ENCODE data around the gene DIP2C. TPM values are rescaled to one million over a fixed set of nuclear protein-coding genes. Genes with fewer than 3 reads are reported as not detected.

DIP2C gene
- polyA plus RNA-seq, 1 of the 3 experiments (the other 2 are of a cell fraction), result 8.7 TPM

- H3K9me2 ChIP-seq, result no peaks in the 10 kb centered on the region
- no peaks in the 10 kb centered on the region for H3K36me3 ChIP-seq (replicated peaks in 1 of 2; ENCODE audit: control insufficient read depth in 1 of 2, insufficient read depth in 2 of 2, low read length in 1 of 2)
- H3K9ac ChIP-seq, result no peak overlapping the region
- WGBS (ENCODE audit: low lambda C conversion rate), result 97% methylated on average over 14 of the region's 14 CpGs
- no peak for DNase-seq
- H2AFZ ChIP-seq (ENCODE audit: low read depth), result no peak overlapping the region
- no peaks in the 10 kb centered on the region for H3F3A ChIP-seq (replicated peaks; ENCODE audit: insufficient read depth)
- no peak overlapping the region for H3K4me2 ChIP-seq
- peaks cover 77% of the 10 kb centered on the region for H4K20me1 ChIP-seq (ENCODE audit: insufficient read depth)
- ChIA-PET CTCF (interaction anchor here (0.6 to 1.2 kb wide), 2 partner anchors 11 to 12 kb away, joined by 3 read pairs; no protein-coding TSS in a partner anchor), POLR2A (no interaction called here)
- H3K9me3 ChIP-seq, result no peaks in the 10 kb centered on the region
- no peak overlapping the region for H3K4me3 ChIP-seq (ENCODE audit: low read depth in 2 of 2, low read length in 1 of 2)
- peaks cover 47% of the 10 kb centered on the region for H3K79me2 ChIP-seq (ENCODE audit: insufficient read depth)
- H3K27ac ChIP-seq (ENCODE audit: low read depth in 2 of 2, low read length in 1 of 2), result no peak overlapping the region
- peaks cover 0 to 3% of the 10 kb centered on the region in 2 experiments; a peak in 1 of 4 replicates for H3K4me1 ChIP-seq (ENCODE audit: control insufficient read depth in 1 of 2, insufficient read depth in 2 of 2, low read depth in 1 of 2, low read length in 1 of 2)
- no peak for TF ChIP-seq RXRA (IDR thresholded peaks at IDR 0.05; ENCODE audit: borderline replicate concordance, low read depth)
- no peak for TF ChIP-seq USF2 (IDR thresholded peaks at IDR 0.05; ENCODE audit: borderline replicate concordance, low read depth, low read length)
- no peak for TF ChIP-seq EP300 (IDR thresholded peaks at IDR 0.05; ENCODE audit: borderline replicate concordance in 1 of 2, low read depth in 1 of 2, low read length in 1 of 2)
- TF ChIP-seq MEF2A (IDR thresholded peaks at IDR 0.05; ENCODE audit: borderline replicate concordance, low read depth), result no peak
- TF ChIP-seq EZH2phosphoT487 (IDR thresholded peaks at IDR 0.05; ENCODE audit: borderline replicate concordance, low read depth), result no peak
- TF ChIP-seq YY1 (IDR thresholded peaks at IDR 0.05; ENCODE audit: low read depth), result no peak
- TF ChIP-seq RFX5 (IDR thresholded peaks at IDR 0.05; ENCODE audit: low read length), result no peak
- no peak for TF ChIP-seq GATA2 (CRISPR knock-in tag; IDR thresholded peaks at IDR 0.05)
- no peak for TF ChIP-seq TEAD4 (IDR thresholded peaks at IDR 0.05; ENCODE audit: borderline replicate concordance, insufficient read depth)
- no peak for TF ChIP-seq FOSL2 (IDR thresholded peaks at IDR 0.05; ENCODE audit: borderline replicate concordance, low read depth)
- TF ChIP-seq SMC3 (IDR thresholded peaks at IDR 0.05; ENCODE audit: low read depth, low read length), result no peak
- no peaks in the 10 kb centered on the region for H3K27me3 ChIP-seq (ENCODE audit: insufficient read depth)
Measured at GRCh38 chr10:534047-534566, 155.4 kb downstream of the DIP2C start.

- Histone ChIP-seq H3K4me1 (ENCODE audit: control insufficient read depth in 1 of 2, insufficient read depth in 2 of 2, low read depth in 1 of 2, low read length in 1 of 2) (peaks cover 0 to 3% of the 10 kb centered on the region in 2 experiments; a peak in 1 of 4 replicates), H3K9ac (no peak overlapping the region), H3K36me3 (replicated peaks in 1 of 2; ENCODE audit: control insufficient read depth in 1 of 2, insufficient read depth in 2 of 2, low read length in 1 of 2) (no peaks in the 10 kb centered on the region), H3K9me2 (no peaks in the 10 kb centered on the region), H2AFZ (ENCODE audit: low read depth) (no peak overlapping the region), H3K27ac (ENCODE audit: low read depth in 2 of 2, low read length in 1 of 2) (no peak overlapping the region), H3K79me2 (ENCODE audit: insufficient read depth) (peaks cover 48% of the 10 kb centered on the region), H4K20me1 (ENCODE audit: insufficient read depth) (peaks cover 79% of the 10 kb centered on the region), H3K4me3 (ENCODE audit: low read depth in 2 of 2, low read length in 1 of 2) (no peak overlapping the region), H3K27me3 (ENCODE audit: insufficient read depth) (no peaks in the 10 kb centered on the region), H3K4me2 (no peak overlapping the region), H3F3A (replicated peaks; ENCODE audit: insufficient read depth) (no peaks in the 10 kb centered on the region), H3K9me3 (no peaks in the 10 kb centered on the region)
- TF ChIP-seq PBX3 (IDR thresholded peaks at IDR 0.05) (no peak), ZBTB33 (IDR thresholded peaks at IDR 0.05; ENCODE audit: borderline replicate concordance, low read depth) (no peak)
- CTCF ChIA-PET, result interaction anchor here (0.6 to 1.2 kb wide), 2 partner anchors 11 to 12 kb away, joined by 3 read pairs; no protein-coding TSS in a partner anchor
- no peak for DNase-seq
- POLR2A ChIA-PET, result no interaction called here
- 93% methylated on average over 7 of the region's 7 CpGs for WGBS (ENCODE audit: low lambda C conversion rate)
Measured at GRCh38 chr10:533611-534010, 155.9 kb downstream of the DIP2C start.
